ENCODE data around the gene TMEM269.

The TMEM269 gene

DNA sequence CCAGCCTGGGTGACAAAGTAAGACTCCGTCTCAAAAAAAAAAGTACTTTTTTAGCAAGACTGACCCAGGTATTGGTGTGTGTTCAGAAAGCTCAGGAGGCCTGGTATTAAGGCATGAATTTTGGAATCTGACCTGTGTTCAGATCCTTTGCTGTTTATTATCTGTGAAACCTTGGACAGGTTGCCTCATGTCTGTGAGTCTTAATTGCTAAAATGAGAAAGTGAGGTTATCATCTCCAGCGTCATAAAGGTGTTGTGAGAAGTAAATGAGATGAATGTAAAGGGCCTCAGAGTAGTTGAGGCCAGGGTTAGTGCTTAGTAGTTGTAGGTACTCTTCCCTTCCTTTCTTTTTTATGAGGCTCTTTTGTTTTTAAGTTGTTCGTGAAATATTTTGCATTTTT is 15.0 kb upstream of the TMEM269 start:
- no peak for DNase-seq (ENCODE audit: low spot score)
- TF ChIP-seq, protein P1, sequence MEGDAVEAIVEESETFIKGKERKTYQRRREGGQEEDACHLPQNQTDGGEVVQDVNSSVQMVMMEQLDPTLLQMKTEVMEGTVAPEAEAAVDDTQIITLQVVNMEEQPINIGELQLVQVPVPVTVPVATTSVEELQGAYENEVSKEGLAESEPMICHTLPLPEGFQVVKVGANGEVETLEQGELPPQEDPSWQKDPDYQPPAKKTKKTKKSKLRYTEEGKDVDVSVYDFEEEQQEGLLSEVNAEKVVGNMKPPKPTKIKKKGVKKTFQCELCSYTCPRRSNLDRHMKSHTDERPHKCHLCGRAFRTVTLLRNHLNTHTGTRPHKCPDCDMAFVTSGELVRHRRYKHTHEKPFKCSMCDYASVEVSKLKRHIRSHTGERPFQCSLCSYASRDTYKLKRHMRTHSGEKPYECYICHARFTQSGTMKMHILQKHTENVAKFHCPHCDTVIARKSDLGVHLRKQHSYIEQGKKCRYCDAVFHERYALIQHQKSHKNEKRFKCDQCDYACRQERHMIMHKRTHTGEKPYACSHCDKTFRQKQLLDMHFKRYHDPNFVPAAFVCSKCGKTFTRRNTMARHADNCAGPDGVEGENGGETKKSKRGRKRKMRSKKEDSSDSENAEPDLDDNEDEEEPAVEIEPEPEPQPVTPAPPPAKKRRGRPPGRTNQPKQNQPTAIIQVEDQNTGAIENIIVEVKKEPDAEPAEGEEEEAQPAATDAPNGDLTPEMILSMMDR (IDR thresholded peaks at IDR 0.05; ENCODE audit: extremely low read depth, insufficient read depth, missing control alignments): no peak
- in situ Hi-C loops (cut with MboI; ENCODE audit: low pct_unique_long_range_greater_than_20kb, low sequenced_read_pairs, unreplicated experiment): loop anchor here (25.0 kb wide), 1 partner anchor 292 kb away; no protein-coding TSS in a partner anchor

DNA sequence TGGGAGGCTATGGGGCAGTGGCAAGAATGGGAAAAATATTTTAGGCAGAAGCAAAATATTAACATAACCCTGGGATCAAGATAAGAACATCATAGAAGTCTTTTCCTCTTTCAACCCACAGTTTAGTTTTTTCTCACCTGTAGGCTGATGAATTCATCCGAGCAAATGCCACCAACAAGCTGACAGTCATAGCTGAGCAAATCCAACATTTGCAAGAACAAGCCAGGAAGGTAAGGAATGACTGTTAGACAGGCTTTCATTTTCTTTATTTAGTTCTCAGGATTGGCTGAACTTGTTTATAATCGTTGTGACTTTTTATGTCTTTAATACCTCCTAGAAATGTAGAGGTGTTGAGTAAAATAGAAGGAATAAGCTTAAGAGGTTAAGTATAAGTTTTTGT is 11.4 kb upstream of the TMEM269 start:
- TF ChIP-seq, protein P1 (IDR thresholded peaks at IDR 0.05; ENCODE audit: extremely low read depth, insufficient read depth, missing control alignments): no peak
- no peak for DNase-seq (ENCODE audit: low spot score)
- in situ Hi-C loops (cut with MboI; ENCODE audit: low pct_unique_long_range_greater_than_20kb, low sequenced_read_pairs, unreplicated experiment): loop anchor here (25.0 kb wide), 1 partner anchor 289 kb away; no protein-coding TSS in a partner anchor

DNA sequence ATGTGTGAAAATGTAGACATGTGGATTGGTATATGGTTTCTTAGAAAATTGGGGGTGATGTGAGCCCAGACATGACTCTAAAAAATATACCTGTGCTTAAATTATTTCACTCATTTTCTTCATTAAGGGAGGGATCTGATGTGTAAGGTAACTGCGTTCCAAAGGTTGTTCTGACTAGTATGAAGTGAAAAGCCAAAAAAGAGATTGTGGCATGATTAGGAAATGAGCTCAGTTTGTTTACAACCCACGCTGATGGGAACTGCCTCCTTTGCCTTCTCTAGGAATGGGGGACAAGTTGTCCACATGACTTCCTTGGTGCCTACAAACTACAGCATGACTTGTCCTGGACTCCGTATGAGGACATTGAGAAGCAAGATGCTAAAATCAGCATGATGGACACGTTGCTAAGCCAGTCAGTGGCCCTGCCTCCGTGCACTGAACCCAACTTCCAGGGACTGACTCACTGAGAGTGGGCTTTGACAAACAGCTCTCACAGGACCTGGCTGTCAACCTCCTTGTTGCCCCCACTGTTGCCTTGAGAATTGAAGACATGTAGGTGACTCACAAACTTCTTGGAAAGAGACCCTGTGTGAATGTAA is 9.8 kb upstream of the TMEM269 start:
- in situ Hi-C loops (cut with MboI; ENCODE audit: low pct_unique_long_range_greater_than_20kb, low sequenced_read_pairs, unreplicated experiment): loop anchor here (25.0 kb wide), 1 partner anchor 287 kb away; no protein-coding TSS in a partner anchor
- TF ChIP-seq, protein P1 (IDR thresholded peaks at IDR 0.05; ENCODE audit: extremely low read depth, insufficient read depth, missing control alignments): no peak
- DNase-seq (ENCODE audit: low spot score): no peak

DNA sequence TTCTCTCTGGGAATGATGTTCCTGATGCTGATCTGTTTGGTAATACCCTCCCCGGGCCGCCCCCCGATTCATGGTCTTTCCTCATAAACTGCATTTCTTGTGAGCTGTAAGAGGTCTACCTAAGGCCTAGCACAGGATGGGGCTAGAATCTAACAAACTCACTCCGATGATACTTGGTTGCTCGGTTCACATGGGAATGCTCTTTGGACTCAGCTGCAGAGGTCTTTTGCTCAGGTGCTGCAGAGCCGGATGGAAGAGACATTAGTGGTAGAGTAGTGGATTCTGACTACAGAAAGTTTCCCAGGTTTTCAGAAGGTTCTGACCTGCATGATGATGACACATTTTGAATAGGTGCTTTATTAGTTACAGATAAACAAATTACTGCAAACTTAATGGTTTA is 8.3 kb upstream of the TMEM269 start:
- TF ChIP-seq, protein P1 (IDR thresholded peaks at IDR 0.05; ENCODE audit: extremely low read depth, insufficient read depth, missing control alignments): no peak
- no peak for DNase-seq (ENCODE audit: low spot score)
- in situ Hi-C loops (cut with MboI; ENCODE audit: low pct_unique_long_range_greater_than_20kb, low sequenced_read_pairs, unreplicated experiment): no loop called here

DNA sequence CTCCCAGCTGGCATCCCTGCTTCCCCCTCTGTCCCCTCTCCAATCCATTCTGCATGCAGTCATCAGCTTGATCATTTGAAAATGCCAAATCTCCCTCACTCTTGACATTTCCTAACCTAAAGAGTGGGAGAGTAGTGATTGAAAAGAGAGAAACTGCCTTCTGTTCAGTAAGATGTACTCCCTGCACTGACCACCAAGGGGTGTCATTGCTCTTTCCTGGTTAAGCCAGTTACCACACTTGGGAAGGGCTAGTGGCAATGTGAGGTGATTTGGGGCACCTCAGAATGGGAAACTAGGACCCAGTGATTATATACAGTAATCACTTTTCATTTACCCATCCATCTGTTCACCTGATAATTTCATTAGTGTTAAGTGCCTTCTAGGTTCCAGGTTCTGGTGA is 6.9 kb upstream of the TMEM269 start:
- peak; percentile 54 for DNase-seq (ENCODE audit: low spot score)
- TF ChIP-seq, protein P1 (IDR thresholded peaks at IDR 0.05; ENCODE audit: extremely low read depth, insufficient read depth, missing control alignments): peak; percentile 75
- in situ Hi-C loops (cut with MboI; ENCODE audit: low pct_unique_long_range_greater_than_20kb, low sequenced_read_pairs, unreplicated experiment): no loop called here

DNA sequence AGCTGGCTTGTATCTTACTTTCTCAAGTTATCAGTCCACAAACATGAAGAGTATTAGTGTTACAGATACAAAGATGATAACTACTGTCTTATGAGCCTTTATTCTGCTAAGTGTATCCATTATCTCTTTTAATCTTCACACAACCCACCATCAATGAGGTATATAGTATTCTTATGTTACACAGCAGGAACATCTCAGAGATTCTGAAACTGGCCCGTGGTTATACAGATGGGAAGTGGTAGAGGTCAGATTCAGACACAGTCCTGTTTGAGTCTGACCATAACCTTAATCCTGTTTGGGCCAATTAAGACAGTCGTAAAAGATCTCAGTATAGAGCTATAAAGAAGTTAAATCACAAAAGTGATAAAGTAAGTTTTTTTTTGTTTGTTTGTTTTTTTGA is 5.1 kb upstream of the TMEM269 start:
- peak; percentile 48 for DNase-seq (ENCODE audit: low spot score)
- in situ Hi-C loops (cut with MboI; ENCODE audit: low pct_unique_long_range_greater_than_20kb, low sequenced_read_pairs, unreplicated experiment): no loop called here
- TF ChIP-seq, protein P1 (IDR thresholded peaks at IDR 0.05; ENCODE audit: extremely low read depth, insufficient read depth, missing control alignments): no peak

Measured in GM13977 (cell line).